Lower leg skin (tissue), 4 donors: Measurements from ENCODE around the gene SPHK2. TPM values are rescaled to one million over a fixed set of nuclear protein-coding genes. Genes with fewer than 3 reads are reported as not detected.
"Not testable (repeated sequence)": the region's sequence is repeated elsewhere in the genome, so short reads cannot be mapped to it uniquely, and the experiment has no call there.

Experiments used
- DNase-seq, 2 donors: peaks; one replicate each; pipeline ENCODE4 v3.0.0-alpha.2; 2019; ENCODE audit warnings: low spot score in 2 of 2
- H3K4me3 ChIP-seq: fragments of 200-600 bp; sonication (generic); 2 replicates; pipeline ENCODE4 v1.5.1; 2017; ENCODE audit warnings: mild to moderate bottlenecking, low read depth; ENCODE audit not compliant: poor library complexity, severe bottlenecking
- CTCF ChIP-seq, 3 donors: fragments of 450-650 bp; IDR thresholded peaks; one replicate each; pipeline ENCODE4 v1.5.1; 2016; ENCODE audit warnings: antibody characterized with exemption in 3 of 3, mild to moderate bottlenecking in 3 of 3, moderate library complexity in 2 of 3
- POLR2A ChIP-seq, 2 donors: fragments of 450-650 bp; IDR thresholded peaks; one replicate each; pipeline ENCODE4 v1.6.1; 2016 to 2017; ENCODE audit warnings: antibody characterized with exemption in 2 of 2, mild to moderate bottlenecking in 1 of 2, moderate library complexity in 1 of 2
- WGBS, 2 donors: methylation state at CpG; one replicate each; pipeline ENCODE4 v1.1.5; 2018; 5-methylcytosine and 5-hydroxymethylcytosine counted together
- intact Hi-C: fragments of 100-400 bp; cut with DNase I; formaldehyde crosslinking; loops from one replicate; pipeline ENCODE4 v1.15.0; 2023; ENCODE audit warnings: low total_unique reads
- total RNA-seq, 4 donors: library from RNA; depleted of rRNA; stranded (reverse); fragments of >200 nt; gene quantifications; one replicate each; pipeline ENCODE4 v1.1.0, GENCODE V29; 2016

The SPHK2 gene
- 1 to 10 TPM; 2.2 to 8.8 (median 6.1) TPM for total RNA-seq

GRCh38 chr19:48618916-48619691 is at the start of gene SPHK2, which contains the start of gene RPL18:
Gene SPHK2 (plus strand): TSS chr19:48619506. CDS start chr19:48620515, 1,009 bp downstream.
Gene RPL18 (minus strand): TSS chr19:48619178. CDS start chr19:48619143, 35 bp downstream.
- peak within 1 kb of the TSS; percentile 76 for H3K4me3 ChIP-seq
- intact Hi-C loops: no loop called here
- TF ChIP-seq CTCF (IDR thresholded peaks at IDR 0.05) (no peak), POLR2A (IDR thresholded peaks at IDR 0.05) (peak in 1 of 2 donors; percentile 86)
- 0 to 1% methylated on average over 41 to 66 of the region's 69 CpGs for WGBS, 2 donors
- peak; percentile 98 to 99 for DNase-seq

- intact Hi-C loops: no loop called here
- TF ChIP-seq POLR2A (IDR thresholded peaks at IDR 0.05): no peak
- TF ChIP-seq CTCF (IDR thresholded peaks at IDR 0.05): no peak
- WGBS, 2 donors: 55 to 60% methylated on average over 11 of the region's 11 CpGs
- H3K4me3 ChIP-seq: no peak overlapping the region
- DNase-seq: no peak
These were observed 49.5 kb upstream of the SPHK2 start for GRCh38 chr19:48569814-48570213.

DNA sequence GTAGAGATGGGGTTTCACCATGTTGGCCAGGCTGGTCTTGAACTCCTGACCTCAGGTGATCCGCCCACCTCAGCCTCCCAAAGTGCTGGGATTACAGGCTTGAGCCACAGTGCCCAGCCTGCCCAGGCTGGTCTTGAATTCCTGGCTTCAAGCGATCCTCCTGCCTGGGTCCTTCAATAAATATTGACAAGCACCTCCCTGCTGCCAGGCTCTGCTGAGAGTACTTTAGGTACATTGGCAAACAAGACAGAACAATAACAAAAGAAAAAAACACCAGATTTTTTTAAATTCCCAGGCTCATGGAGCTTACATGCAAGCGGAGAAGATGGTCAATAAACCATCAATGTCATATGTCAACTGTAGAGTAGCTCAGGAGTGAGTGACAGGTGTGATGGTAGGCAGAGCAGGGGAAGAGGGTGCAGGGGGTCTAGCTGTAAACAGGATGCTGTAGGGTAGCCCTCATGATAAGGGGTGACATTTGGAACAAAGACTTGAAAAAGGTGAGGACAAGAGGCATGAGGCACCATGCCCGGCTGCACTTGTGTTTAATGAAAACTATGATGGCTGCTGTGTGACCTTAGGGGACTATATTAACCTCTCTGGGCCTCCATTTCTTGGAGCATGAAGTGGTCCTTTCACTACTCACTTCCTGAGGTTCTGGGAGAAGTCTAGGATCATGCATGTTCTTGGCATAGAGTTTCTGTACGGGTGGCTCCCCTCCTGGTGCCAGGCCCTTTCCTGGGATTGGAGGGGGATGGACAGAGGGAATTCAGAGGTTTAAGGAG is 47.7 kb upstream of the SPHK2 start:
- no peak for DNase-seq
- TF ChIP-seq POLR2A (IDR thresholded peaks at IDR 0.05) (no peak), CTCF (IDR thresholded peaks at IDR 0.05) (no peak)
- intact Hi-C loops: no loop called here
- WGBS, 2 donors: 68 to 83% methylated on average over 5 of the region's 5 CpGs
- H3K4me3 ChIP-seq: no peak overlapping the region

- TF ChIP-seq POLR2A (IDR thresholded peaks at IDR 0.05): no peak
- TF ChIP-seq CTCF (IDR thresholded peaks at IDR 0.05): no peak
- 86 to 90% methylated on average over 12 of the region's 12 CpGs for WGBS, 2 donors
- DNase-seq: no peak
These were observed 46.2 kb upstream of the SPHK2 start for GRCh38 chr19:48573163-48573505.

GRCh38 chr19:48575931-48576622 is 43.2 kb upstream of the SPHK2 start:
- intact Hi-C loops: no loop called here
- no peak overlapping the region for H3K4me3 ChIP-seq
- 80 to 85% methylated on average over 23 of the region's 23 CpGs for WGBS, 2 donors
- TF ChIP-seq CTCF (IDR thresholded peaks at IDR 0.05): no peak
- TF ChIP-seq POLR2A (IDR thresholded peaks at IDR 0.05): no peak
- no peak for DNase-seq

More at GRCh38 chr19:48573163-48573505, 46.2 kb upstream of the SPHK2 start:
- no peak overlapping the region for H3K4me3 ChIP-seq
- intact Hi-C loops: no loop called here

- H3K4me3 ChIP-seq, intact Hi-C loops, DNase-seq: not testable (repeated sequence)
- 90 to 92% methylated on average over 7 of the region's 7 CpGs for WGBS, 2 donors
These were observed 41.4 kb upstream of the SPHK2 start for GRCh38 chr19:48577908-48578307.
